ENCODE data around the gene TRAIP.

DNA sequence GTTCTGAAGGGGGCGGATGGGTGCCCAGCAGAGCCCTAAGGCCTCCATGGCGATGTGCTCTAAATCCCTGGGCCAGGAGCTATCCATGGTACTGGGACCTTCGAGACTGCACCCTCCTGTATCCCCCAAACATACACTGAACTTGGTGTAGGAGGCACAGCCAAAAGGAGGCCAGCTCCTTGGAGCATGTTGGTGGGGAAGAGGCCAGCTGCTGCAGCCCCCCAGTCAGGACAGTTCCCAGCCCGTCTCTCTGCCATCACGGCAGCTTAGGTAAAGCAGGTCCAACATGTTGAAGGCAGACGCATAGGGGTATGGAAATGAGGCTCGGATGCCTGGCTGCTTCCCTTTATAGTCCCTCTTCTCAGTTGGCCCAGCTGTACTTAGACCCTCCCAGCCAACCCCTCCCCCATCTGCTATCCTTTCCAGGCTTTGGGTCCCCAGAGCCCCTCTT, 11.5 kb upstream of the TRAIP start:
- TF ChIP-seq EZH2phosphoT487 (IDR thresholded peaks at IDR 0.05; ENCODE audit: insufficient read depth, low read depth) (no peak), EZH2 (IDR thresholded peaks at IDR 0.05; ENCODE audit: insufficient read depth, poor library complexity, severe bottlenecking) (no peak)
